GM23248 (cell line): ENCODE data around the gene MRTFA. TPM values are rescaled to one million over a fixed set of nuclear protein-coding genes. Genes with fewer than 3 reads are reported as not detected.

Experiments used
- DNase-seq: peaks from one replicate; pipeline ENCODE4 v3.0.0-alpha.2; 2015
- H2AFZ ChIP-seq: fragments of 200-600 bp; sonication (generic); 2 replicates; pipeline ENCODE4 v1.6.1; 2016; ENCODE audit warnings: antibody characterized with exemption
- H3F3A ChIP-seq: fragments of 200-600 bp; sonication (generic); 2 replicates; pipeline ENCODE4 v1.6.1; 2016; ENCODE audit warnings: mild to moderate bottlenecking, antibody characterized with exemption, mixed run types; ENCODE audit not compliant: insufficient read depth
- H3K27ac ChIP-seq: fragments of 200-600 bp; sonication (generic); 2 replicates; pipeline ENCODE4 v1.5.1; 2016; ENCODE audit warnings: mild to moderate bottlenecking
- H3K27me3 ChIP-seq: fragments of 200-600 bp; sonication (generic); replicated peaks from 2 replicates; pipeline ENCODE4 v1.6.1; 2016; ENCODE audit warnings: mild to moderate bottlenecking; ENCODE audit not compliant: insufficient read depth
- H3K36me3 ChIP-seq: fragments of 200-600 bp; sonication (generic); 2 replicates; pipeline ENCODE4 v1.6.1; 2016; ENCODE audit warnings: low read depth, mild to moderate bottlenecking
- H3K4me1 ChIP-seq: fragments of 200-600 bp; sonication (generic); 2 replicates; pipeline ENCODE4 v1.6.1; 2016; ENCODE audit warnings: mild to moderate bottlenecking; ENCODE audit not compliant: insufficient read depth
- H3K4me2 ChIP-seq: fragments of 200-600 bp; sonication (generic); one replicate; pipeline ENCODE4 v1.6.1; 2016; ENCODE audit warnings: mild to moderate bottlenecking; ENCODE audit not compliant: unreplicated experiment
- H3K4me3 ChIP-seq: fragments of 200-600 bp; sonication (generic); 2 replicates; pipeline ENCODE4 v1.5.1; 2016; ENCODE audit warnings: mild to moderate bottlenecking
- H3K79me2 ChIP-seq: fragments of 200-600 bp; sonication (generic); 2 replicates; pipeline ENCODE4 v1.6.1; 2016; ENCODE audit warnings: mild to moderate bottlenecking; ENCODE audit not compliant: insufficient read depth
- H3K9ac ChIP-seq: fragments of 200-600 bp; sonication (generic); 2 replicates; pipeline ENCODE4 v1.6.1; 2016; ENCODE audit warnings: mild to moderate bottlenecking
- H3K9me2 ChIP-seq: fragments of 200-600 bp; sonication (generic); 2 replicates; pipeline ENCODE4 v1.6.1; 2016; ENCODE audit warnings: mixed run types, mild to moderate bottlenecking, moderate library complexity; ENCODE audit not compliant: insufficient read depth
- H3K9me3 ChIP-seq: fragments of 200-600 bp; sonication (generic); one replicate; pipeline ENCODE4 v1.6.1; 2017; ENCODE audit warnings: low read depth
- H4K20me1 ChIP-seq: fragments of 200-600 bp; sonication (generic); 2 replicates; pipeline ENCODE4 v1.6.0; 2016; ENCODE audit not compliant: insufficient read depth
- EZH2 ChIP-seq: fragments of 200-600 bp; sonication (generic); IDR thresholded peaks from 2 replicates; pipeline ENCODE4 v1.6.1; 2018; ENCODE audit warnings: antibody characterized with exemption, mild to moderate bottlenecking; ENCODE audit not compliant: insufficient read depth, poor library complexity, severe bottlenecking
- EZH2phosphoT487 ChIP-seq: fragments of 200-600 bp; sonication (generic); IDR thresholded peaks from 2 replicates; pipeline ENCODE4 v1.6.1; 2018; ENCODE audit warnings: antibody characterized with exemption, moderate library complexity, mild to moderate bottlenecking, low read depth; ENCODE audit not compliant: insufficient read depth
- WGBS, 2 experiments: methylation state at CpG; one replicate each; pipeline ENCODE4 v1.1.6; 2015 to 2017; ENCODE audit warnings: low lambda C conversion rate in 2 of 2, low coverage in 1 of 2; ENCODE audit errors: missing lambda C conversion rate in 2 of 2; 5-methylcytosine and 5-hydroxymethylcytosine counted together
- in situ Hi-C: fragments of 300-500 bp; cut with MboI; formaldehyde crosslinking; loops from 2 replicates; pipeline ENCODE4 v1.15.0; 2020
- polyA plus RNA-seq: library from polyadenylated mRNA; unstranded; fragments of >200 nt; fragmentation: Nextera tagmentation; extraction: Ambion mirVana; gene quantifications from 2 replicates; pipeline ENCODE4 v1.2.1, GENCODE V29; 2016
- total RNA-seq: library from RNA; depleted of rRNA; stranded (reverse); fragments of >200 nt; shearing (Covaris generic); gene quantifications from 2 replicates; pipeline ENCODE4 v1.2.3, GENCODE V29; 2014; rRNA removed

MRTFA gene
- total and polyA plus RNA-seq, 2 experiments from 2014 or later = 24.2 to 49.2 TPM

GRCh38 chr22:40364431-40364830 is 272.1 kb downstream of the MRTFA start:
- in situ Hi-C loops = no loop called here
- Histone ChIP-seq H2AFZ (no peak overlapping the region), H3K9ac (no peak overlapping the region), H3K36me3 (peaks cover 67% of the 10 kb centered on the region), H4K20me1 (no peaks in the 10 kb centered on the region), H3K4me1 (peaks cover 13% of the 10 kb centered on the region), H3K27ac (no peak overlapping the region), H3K4me3 (no peak overlapping the region), H3F3A (peaks cover 18% of the 10 kb centered on the region), H3K9me3 (no peaks in the 10 kb centered on the region), H3K9me2 (no peaks in the 10 kb centered on the region), H3K27me3 (no peaks in the 10 kb centered on the region), H3K79me2 (no peaks in the 10 kb centered on the region), H3K4me2 (no peak overlapping the region)
- no peak for TF ChIP-seq EZH2phosphoT487
- 90 to 100% methylated on average over 1 of the region's 1 CpG for WGBS, 2 experiments
- no peak for DNase-seq

GRCh38 chr22:40363059-40363458 is 273.5 kb downstream of the MRTFA start:
- Histone ChIP-seq H3K9ac (0 out of 2 replicates have a peak overlapping the region, but pooled peaks have one; percentile 15), H3K9me3 (no peaks in the 10 kb centered on the region), H3K4me1 (peaks cover 13% of the 10 kb centered on the region), H3K27me3 (no peaks in the 10 kb centered on the region), H3K36me3 (peaks cover 74% of the 10 kb centered on the region), H3K4me2 (no peak overlapping the region), H3K9me2 (no peaks in the 10 kb centered on the region), H3F3A (peaks cover 18% of the 10 kb centered on the region), H3K4me3 (no peak overlapping the region), H3K27ac (peak overlapping the region; percentile 72), H4K20me1 (no peaks in the 10 kb centered on the region), H2AFZ (0 out of 2 replicates have a peak overlapping the region, but pooled peaks have one; percentile 7), H3K79me2 (no peaks in the 10 kb centered on the region)
- peak; percentile 77 for DNase-seq
- TF ChIP-seq EZH2phosphoT487 (no peak), EZH2 (no peak)
- WGBS, 2 experiments = 83 to 84% methylated on average over 3 of the region's 3 CpGs
- in situ Hi-C loops = no loop called here

- Histone ChIP-seq H3K27ac (no peak overlapping the region), H3K9ac (no peak overlapping the region), H3F3A (peaks cover 18% of the 10 kb centered on the region), H2AFZ (no peak overlapping the region), H3K9me2 (no peaks in the 10 kb centered on the region), H3K36me3 (peaks cover 76% of the 10 kb centered on the region), H3K9me3 (no peaks in the 10 kb centered on the region), H3K4me3 (no peak overlapping the region), H3K27me3 (no peaks in the 10 kb centered on the region), H3K4me1 (peaks cover 13% of the 10 kb centered on the region), H4K20me1 (no peaks in the 10 kb centered on the region), H3K4me2 (no peak overlapping the region), H3K79me2 (0 out of 2 replicates have a peak, but pooled peaks cover 3% of the 10 kb centered on the region)
- in situ Hi-C loops = no loop called here
- DNase-seq = no peak
- no peak for TF ChIP-seq EZH2phosphoT487
- no peak for TF ChIP-seq EZH2
- 95 to 99% methylated on average over 5 of the region's 5 CpGs for WGBS, 2 experiments
Measured at GRCh38 chr22:40361100-40361499, 275.4 kb downstream of the MRTFA start.

Other genes starting within 250 kb of the MRTFA start
- gene MCHR1, start 42.8 kb upstream of the MRTFA start, total RNA-seq = 0.65 TPM in 1 of 2 replicates, not detected in the other
- gene MCHR1, start 42.8 kb upstream of the MRTFA start, polyA plus RNA-seq = 0.11 and 0.32 TPM in 2 replicates
- 19.6 and 28.1 TPM in 2 replicates for gene SLC25A17, start 182.6 kb upstream of the MRTFA start, total RNA-seq
- 27.6 and 28.6 TPM in 2 replicates for gene SLC25A17, start 182.6 kb upstream of the MRTFA start, polyA plus RNA-seq
- 117 and 141 TPM in 2 replicates for gene ST13, start 219.9 kb upstream of the MRTFA start, total RNA-seq
- 161 and 174 TPM in 2 replicates for gene ST13, start 219.9 kb upstream of the MRTFA start, polyA plus RNA-seq
- gene XPNPEP3, start 220.4 kb upstream of the MRTFA start, total RNA-seq = 11.3 and 13.8 TPM in 2 replicates
- gene XPNPEP3, start 220.4 kb upstream of the MRTFA start, polyA plus RNA-seq = 5.6 and 6.4 TPM in 2 replicates
- gene DNAJB7, start 225.4 kb upstream of the MRTFA start, total RNA-seq = not detected in 2 replicates
- gene DNAJB7, start 225.4 kb upstream of the MRTFA start, polyA plus RNA-seq = 0.16 and 0.23 TPM in 2 replicates